Neural cell (in vitro differentiated cells): ENCODE data around the gene USP17L20.
"Not testable (repeated sequence)": the region's sequence is repeated elsewhere in the genome, so short reads cannot be mapped to it uniquely, and the experiment has no call there.

ENCODE experiments used
- EP300 ChIP-seq: fragments of 450-650 bp; conservative IDR thresholded peaks from 2 replicates; pipeline ENCODE4 v1.6.1; 2014; ENCODE audit warnings: antibody characterized with exemption, mild to moderate bottlenecking, moderate library complexity; ENCODE audit not compliant: poor library complexity, severe bottlenecking
- EZH2 ChIP-seq: fragments of 200-600, 300-800 bp; shearing (Covaris generic), sonication (generic); IDR thresholded peaks from 2 replicates; pipeline ENCODE4 v1.6.1; 2014; ENCODE audit warnings: antibody characterized with exemption, low read length, borderline replicate concordance, mild to moderate bottlenecking; ENCODE audit not compliant: insufficient read depth, poor library complexity, severe bottlenecking
- MXI1 ChIP-seq: fragments of 450-650 bp; conservative IDR thresholded peaks from 2 replicates; pipeline ENCODE4 v1.6.1; 2014; ENCODE audit warnings: antibody characterized with exemption, mild to moderate bottlenecking; ENCODE audit not compliant: poor library complexity, severe bottlenecking
- POLR2AphosphoS5 ChIP-seq: IDR thresholded peaks from 2 replicates; pipeline ENCODE4 v1.6.1; 2012
- RAD21 ChIP-seq: fragments of 450-650 bp; conservative IDR thresholded peaks from 2 replicates; pipeline ENCODE4 v1.6.1; 2014; ENCODE audit warnings: antibody characterized with exemption, mild to moderate bottlenecking, moderate library complexity
- TF ChIP-seq, protein P1 (sequence below): fragments of 450-650 bp; IDR thresholded peaks from 2 replicates; pipeline ENCODE4 v1.5.1; 2014; ENCODE audit warnings: antibody characterized with exemption, mild to moderate bottlenecking, moderate library complexity; ENCODE audit not compliant: poor library complexity, severe bottlenecking
- TF ChIP-seq, protein P2 (sequence below): IDR thresholded peaks from 2 replicates; pipeline ENCODE4 v1.6.1; 2012; ENCODE audit warnings: borderline replicate concordance

DNA sequence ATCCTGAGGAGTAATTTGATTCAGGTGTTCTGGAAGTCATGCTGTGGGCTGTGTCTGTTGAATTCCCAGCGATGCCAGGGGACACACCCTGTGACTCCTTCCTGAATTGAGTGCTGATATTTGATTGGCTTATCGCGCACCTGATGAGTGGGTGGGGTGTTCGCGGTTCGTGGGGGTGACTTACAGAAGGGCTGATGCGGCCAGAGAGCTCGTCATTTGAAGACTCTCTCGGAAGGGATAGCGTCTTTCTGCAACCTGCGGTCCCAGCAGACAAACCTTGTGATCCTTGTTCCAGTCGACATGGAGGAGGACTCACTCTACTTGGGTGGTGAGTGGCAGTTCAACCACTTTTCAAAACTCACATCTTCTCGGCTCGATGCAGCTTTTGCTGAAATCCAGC lies 33.3 kb upstream of the USP17L20 start, which contains the start of gene USP17L13:
- TF ChIP-seq, protein P1, sequence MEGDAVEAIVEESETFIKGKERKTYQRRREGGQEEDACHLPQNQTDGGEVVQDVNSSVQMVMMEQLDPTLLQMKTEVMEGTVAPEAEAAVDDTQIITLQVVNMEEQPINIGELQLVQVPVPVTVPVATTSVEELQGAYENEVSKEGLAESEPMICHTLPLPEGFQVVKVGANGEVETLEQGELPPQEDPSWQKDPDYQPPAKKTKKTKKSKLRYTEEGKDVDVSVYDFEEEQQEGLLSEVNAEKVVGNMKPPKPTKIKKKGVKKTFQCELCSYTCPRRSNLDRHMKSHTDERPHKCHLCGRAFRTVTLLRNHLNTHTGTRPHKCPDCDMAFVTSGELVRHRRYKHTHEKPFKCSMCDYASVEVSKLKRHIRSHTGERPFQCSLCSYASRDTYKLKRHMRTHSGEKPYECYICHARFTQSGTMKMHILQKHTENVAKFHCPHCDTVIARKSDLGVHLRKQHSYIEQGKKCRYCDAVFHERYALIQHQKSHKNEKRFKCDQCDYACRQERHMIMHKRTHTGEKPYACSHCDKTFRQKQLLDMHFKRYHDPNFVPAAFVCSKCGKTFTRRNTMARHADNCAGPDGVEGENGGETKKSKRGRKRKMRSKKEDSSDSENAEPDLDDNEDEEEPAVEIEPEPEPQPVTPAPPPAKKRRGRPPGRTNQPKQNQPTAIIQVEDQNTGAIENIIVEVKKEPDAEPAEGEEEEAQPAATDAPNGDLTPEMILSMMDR = not testable (repeated sequence)
- TF ChIP-seq MXI1, EZH2, POLR2AphosphoS5, EP300, RAD21: not testable (repeated sequence)
- TF ChIP-seq, protein P2, sequence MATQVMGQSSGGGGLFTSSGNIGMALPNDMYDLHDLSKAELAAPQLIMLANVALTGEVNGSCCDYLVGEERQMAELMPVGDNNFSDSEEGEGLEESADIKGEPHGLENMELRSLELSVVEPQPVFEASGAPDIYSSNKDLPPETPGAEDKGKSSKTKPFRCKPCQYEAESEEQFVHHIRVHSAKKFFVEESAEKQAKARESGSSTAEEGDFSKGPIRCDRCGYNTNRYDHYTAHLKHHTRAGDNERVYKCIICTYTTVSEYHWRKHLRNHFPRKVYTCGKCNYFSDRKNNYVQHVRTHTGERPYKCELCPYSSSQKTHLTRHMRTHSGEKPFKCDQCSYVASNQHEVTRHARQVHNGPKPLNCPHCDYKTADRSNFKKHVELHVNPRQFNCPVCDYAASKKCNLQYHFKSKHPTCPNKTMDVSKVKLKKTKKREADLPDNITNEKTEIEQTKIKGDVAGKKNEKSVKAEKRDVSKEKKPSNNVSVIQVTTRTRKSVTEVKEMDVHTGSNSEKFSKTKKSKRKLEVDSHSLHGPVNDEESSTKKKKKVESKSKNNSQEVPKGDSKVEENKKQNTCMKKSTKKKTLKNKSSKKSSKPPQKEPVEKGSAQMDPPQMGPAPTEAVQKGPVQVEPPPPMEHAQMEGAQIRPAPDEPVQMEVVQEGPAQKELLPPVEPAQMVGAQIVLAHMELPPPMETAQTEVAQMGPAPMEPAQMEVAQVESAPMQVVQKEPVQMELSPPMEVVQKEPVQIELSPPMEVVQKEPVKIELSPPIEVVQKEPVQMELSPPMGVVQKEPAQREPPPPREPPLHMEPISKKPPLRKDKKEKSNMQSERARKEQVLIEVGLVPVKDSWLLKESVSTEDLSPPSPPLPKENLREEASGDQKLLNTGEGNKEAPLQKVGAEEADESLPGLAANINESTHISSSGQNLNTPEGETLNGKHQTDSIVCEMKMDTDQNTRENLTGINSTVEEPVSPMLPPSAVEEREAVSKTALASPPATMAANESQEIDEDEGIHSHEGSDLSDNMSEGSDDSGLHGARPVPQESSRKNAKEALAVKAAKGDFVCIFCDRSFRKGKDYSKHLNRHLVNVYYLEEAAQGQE = not testable (repeated sequence)
